SK-N-SH (cell line): ENCODE results near the gene EXOC4. TPM values are rescaled to one million over a fixed set of nuclear protein-coding genes. Genes with fewer than 3 reads are reported as not detected.

Experiments
- CTCF ChIA-PET: fragments of 300-600, 350-600 bp; formaldehyde crosslinking; extraction: SDS; loops from one replicate; lab custom pipeline; 2021; lab: Yijun Ruan, JAX
- POLR2A ChIA-PET: fragments of 350-600 bp; sonication (Branson Sonifier 250); formaldehyde crosslinking; extraction: SDS; loops from one replicate; lab custom pipeline; 2020; ENCODE audit warnings: antibody characterized with exemption, inconsistent platforms; lab: Yijun Ruan, JAX
- DNase-seq: peaks from one replicate; pipeline ENCODE4 v3.0.0; 2012
- H2AFZ ChIP-seq: fragments of 200-600 bp; sonication (generic); 2 replicates; pipeline ENCODE4 v1.8.1; 2016; ENCODE audit warnings: antibody characterized with exemption, mild to moderate bottlenecking, low read depth
- H3F3A ChIP-seq: fragments of 200-600 bp; sonication (generic); replicated peaks from 2 replicates; pipeline ENCODE3; 2016; ENCODE audit warnings: antibody characterized with exemption, mild to moderate bottlenecking; ENCODE audit not compliant: insufficient read depth
- H3K27ac ChIP-seq, 2 experiments: fragments of 200-500 bp in 1 of 2; fragments of 200-600 bp in 1 of 2; sonication (Bioruptor generic) in 1 of 2; sonication (generic), shearing (Covaris generic) in 1 of 2; 2 replicates each; pipeline versions ENCODE4 v1.5.1 to v1.6.1; 2014 to 2016; ENCODE audit warnings: low read depth in 2 of 2, inconsistent platforms in 1 of 2, low read length in 1 of 2, mild to moderate bottlenecking in 1 of 2, mixed read lengths in 1 of 2
- H3K27me3 ChIP-seq: fragments of 200-600 bp; sonication (generic), shearing (Covaris generic); 2 replicates; pipeline ENCODE4 v1.6.1; 2016; ENCODE audit warnings: mixed run types; ENCODE audit not compliant: insufficient read depth
- H3K36me3 ChIP-seq, 2 experiments: fragments of 200-500 bp in 1 of 2; fragments of 200-600 bp in 1 of 2; sonication (Bioruptor generic) in 1 of 2; sonication (generic) in 1 of 2; replicated peaks in 1 of 2; 2 replicates each; pipeline versions ENCODE3 to v1.5.1; 2014 to 2016; ENCODE audit warnings: low read length in 1 of 2, mild to moderate bottlenecking in 1 of 2; ENCODE audit not compliant: insufficient read depth in 2 of 2, control insufficient read depth in 1 of 2
- H3K4me1 ChIP-seq, 2 experiments: fragments of 200-500 bp in 1 of 2; fragments of 200-600 bp in 1 of 2; sonication (Bioruptor generic) in 1 of 2; sonication (generic), shearing (Covaris generic) in 1 of 2; 2 replicates each; pipeline versions ENCODE4 v1.5.1 to v1.6.1; 2014 to 2016; ENCODE audit warnings: low read depth in 1 of 2, low read length in 1 of 2, mixed run types in 1 of 2; ENCODE audit not compliant: insufficient read depth in 2 of 2, control insufficient read depth in 1 of 2
- H3K4me2 ChIP-seq: fragments of 200-600 bp; sonication (generic), shearing (Covaris generic); 2 replicates; pipeline ENCODE4 v1.6.1; 2017; ENCODE audit warnings: mixed run types
- H3K4me3 ChIP-seq, 2 experiments: fragments of 200-500 bp in 1 of 2; fragments of 200-600 bp in 1 of 2; sonication (Bioruptor generic) in 1 of 2; sonication (generic), shearing (Covaris generic) in 1 of 2; 2 replicates each; pipeline versions ENCODE4 v1.5.1 to v1.8.1; 2014 to 2016; ENCODE audit warnings: low read depth in 2 of 2, inconsistent platforms in 1 of 2, low read length in 1 of 2, mild to moderate bottlenecking in 1 of 2, mixed read lengths in 1 of 2, moderate library complexity in 1 of 2
- H3K79me2 ChIP-seq: fragments of 200-600 bp; sonication (generic); 2 replicates; pipeline ENCODE4 v1.8.1; 2017; ENCODE audit warnings: mild to moderate bottlenecking; ENCODE audit not compliant: insufficient read depth
- H3K9ac ChIP-seq: fragments of 200-600 bp; sonication (generic); 2 replicates; pipeline ENCODE4 v1.6.1; 2017; ENCODE audit warnings: mixed run types
- H3K9me2 ChIP-seq: fragments of 200-600 bp; sonication (generic); 2 replicates; pipeline ENCODE4 v1.6.1; 2017; ENCODE audit warnings: mixed run types
- H3K9me3 ChIP-seq: fragments of 200-600 bp; sonication (generic); 2 replicates; pipeline ENCODE4 v1.6.1; 2017; ENCODE audit warnings: mixed run types, mild to moderate bottlenecking, moderate library complexity
- H4K20me1 ChIP-seq: fragments of 200-600 bp; sonication (generic); 2 replicates; pipeline ENCODE4 v1.6.1; 2017; ENCODE audit warnings: mild to moderate bottlenecking, mixed run types; ENCODE audit not compliant: insufficient read depth
- CHD2 ChIP-seq: fragments of 150-350 bp; IDR thresholded peaks from 2 replicates; pipeline ENCODE4 v1.6.1; 2018; ENCODE audit warnings: low read length; ENCODE audit not compliant: partially characterized antibody
- ELF1 ChIP-seq: IDR thresholded peaks from 2 replicates; pipeline ENCODE4 v1.4.0; 2012
- EZH2phosphoT487 ChIP-seq: fragments of 200-600 bp; sonication (generic); IDR thresholded peaks from 2 replicates; pipeline ENCODE4 v1.6.1; 2017; ENCODE audit warnings: low read depth, mixed run types, mild to moderate bottlenecking, antibody characterized with exemption, moderate library complexity, borderline replicate concordance
- FOSL2 ChIP-seq: IDR thresholded peaks from 2 replicates; pipeline ENCODE4 v1.4.0; 2012; ENCODE audit warnings: low read depth, mild to moderate bottlenecking, moderate library complexity, borderline replicate concordance
- FOXM1 ChIP-seq: IDR thresholded peaks from 2 replicates; pipeline ENCODE4 v1.4.0; 2012; ENCODE audit warnings: low read depth, mild to moderate bottlenecking
- GABPA ChIP-seq: IDR thresholded peaks from 2 replicates; pipeline ENCODE4 v1.4.0; 2012; ENCODE audit warnings: low read depth, mild to moderate bottlenecking
- IRF3 ChIP-seq: fragments of 150-350 bp; IDR thresholded peaks from 2 replicates; pipeline ENCODE4 v1.6.1; 2016; ENCODE audit warnings: mild to moderate bottlenecking, low read depth, low read length
- MEF2A ChIP-seq: IDR thresholded peaks from 2 replicates; pipeline ENCODE4 v1.4.0; 2012; ENCODE audit warnings: low read depth, borderline replicate concordance
- MXI1 ChIP-seq: IDR thresholded peaks from 2 replicates; pipeline ENCODE4 v1.6.1; 2012; ENCODE audit warnings: mild to moderate bottlenecking, low read depth, low read length, improper control_type of control experiment
- POLR2AphosphoS5 ChIP-seq: IDR thresholded peaks from 2 replicates; pipeline ENCODE4 v1.6.1; 2012; ENCODE audit warnings: low read depth, low read length
- RCOR1 ChIP-seq: fragments of 150-350 bp; IDR thresholded peaks from 2 replicates; pipeline ENCODE4 v1.6.1; 2017; ENCODE audit warnings: antibody characterized with exemption, low read length
- RXRA ChIP-seq: IDR thresholded peaks from 2 replicates; pipeline ENCODE4 v1.4.0; 2012; ENCODE audit warnings: low read depth, mild to moderate bottlenecking, borderline replicate concordance
- SIN3A ChIP-seq: IDR thresholded peaks from 2 replicates; pipeline ENCODE4 v1.6.1; 2012; ENCODE audit warnings: low read depth, mild to moderate bottlenecking, low read length, moderate library complexity, borderline replicate concordance
- SMC3 ChIP-seq: IDR thresholded peaks from 2 replicates; pipeline ENCODE4 v1.6.1; 2012; ENCODE audit warnings: low read depth, low read length, improper control_type of control experiment
- WGBS: methylation state at CpG from one replicate; pipeline ENCODE4 v1.1.6; 2017; ENCODE audit warnings: low lambda C conversion rate; 5-methylcytosine and 5-hydroxymethylcytosine counted together
- polyA plus RNA-seq, 3 experiments: library from polyadenylated mRNA; depleted of rRNA; stranded (reverse); fragments of >200 nt; gene quantifications; 2 replicates each; pipeline ENCODE4 v1.2.3, GENCODE V29; 2012
- TF ChIP-seq, protein P1 (sequence below): IDR thresholded peaks from 2 replicates; pipeline ENCODE4; 2012
- TF ChIP-seq, protein P2 (sequence below): fragments of 150-350 bp; IDR thresholded peaks from 2 replicates; pipeline ENCODE4 v1.6.1; 2017; ENCODE audit warnings: antibody characterized with exemption, low read length, low read depth, borderline replicate concordance
- TF ChIP-seq, protein P3 (sequence below): fragments of 200-600 bp; sonication (generic); IDR thresholded peaks from 2 replicates; pipeline ENCODE4 v1.6.1; 2017; ENCODE audit warnings: antibody characterized with exemption, mild to moderate bottlenecking, moderate library complexity
- TF ChIP-seq, protein P4 (sequence below): IDR thresholded peaks from 2 replicates; pipeline ENCODE4 v1.4.0; 2012; ENCODE audit warnings: low read depth, borderline replicate concordance
- TF ChIP-seq, protein P5 (sequence below): IDR thresholded peaks from 2 replicates; pipeline ENCODE4 v1.4.0; 2012; ENCODE audit warnings: low read depth

EXOC4 gene
- polyA plus RNA-seq, 1 of the 3 experiments (the other 2 are of a cell fraction): 37.3 TPM

- TF ChIP-seq GABPA (no peak), ELF1 (no peak), EZH2phosphoT487 (no peak)
- TF ChIP-seq, all 33 proteins: peak for 0
Measured at GRCh38 chr7:134051020-134051419, 798.1 kb downstream of the EXOC4 start (continued).

DNA sequence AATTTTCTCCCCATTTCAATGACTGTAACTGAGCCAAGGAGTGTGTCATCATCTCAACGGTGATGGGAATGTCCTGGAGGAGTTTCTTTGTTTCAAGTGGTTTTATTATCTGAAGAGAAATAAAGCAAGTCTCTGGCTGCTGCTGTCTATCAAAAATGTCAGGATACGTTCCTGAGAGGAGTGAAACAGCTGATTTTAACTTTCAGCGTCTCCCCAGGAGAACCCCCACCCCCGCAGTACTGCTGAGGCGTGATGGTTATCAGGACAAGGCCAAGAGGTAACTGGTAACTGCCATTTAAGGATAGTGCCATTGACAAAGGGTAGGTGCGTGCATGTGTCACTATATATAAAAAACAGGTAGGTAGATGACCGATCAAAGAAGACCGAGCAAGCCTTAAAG, 803.9 kb downstream of the EXOC4 start:
- no peaks in the 10 kb centered on the region for H3K9me2 ChIP-seq
- no peak overlapping the region for H3K27ac ChIP-seq
- H2AFZ ChIP-seq: no peak overlapping the region
- H3F3A ChIP-seq: no peaks in the 10 kb centered on the region
- H3K36me3 ChIP-seq: peaks cover 4 to 8% of the 10 kb centered on the region in 2 experiments
- H3K9me3 ChIP-seq: no peaks in the 10 kb centered on the region
- POLR2A ChIA-PET: no interaction called here
- no peaks in the 10 kb centered on the region for H4K20me1 ChIP-seq
- H3K4me3 ChIP-seq: no peak overlapping the region
- peaks cover 0 to 7% of the 10 kb centered on the region in 2 experiments; a peak in 2 of 4 replicates for H3K4me1 ChIP-seq
- no peak overlapping the region for H3K9ac ChIP-seq
- no peaks in the 10 kb centered on the region for H3K79me2 ChIP-seq
- 84% methylated on average over 8 of the region's 8 CpGs for WGBS
- no peak for DNase-seq
- CTCF ChIA-PET: interaction anchor here (0.7 to 2.1 kb wide), 3 partner anchors 16 to 259 kb away, joined by 3 to 9 read pairs (median 4); no protein-coding TSS in a partner anchor
- H3K4me2 ChIP-seq: no peak overlapping the region
- TF ChIP-seq MXI1 (no peak), FOXM1 (no peak), IRF3 (no peak), FOSL2 (no peak), CHD2 (no peak), RXRA (no peak), SMC3 (no peak), MEF2A (no peak), RCOR1 (no peak), POLR2AphosphoS5 (no peak), GABPA (no peak), SIN3A (no peak), EZH2phosphoT487 (no peak)
- TF ChIP-seq, protein P1, sequence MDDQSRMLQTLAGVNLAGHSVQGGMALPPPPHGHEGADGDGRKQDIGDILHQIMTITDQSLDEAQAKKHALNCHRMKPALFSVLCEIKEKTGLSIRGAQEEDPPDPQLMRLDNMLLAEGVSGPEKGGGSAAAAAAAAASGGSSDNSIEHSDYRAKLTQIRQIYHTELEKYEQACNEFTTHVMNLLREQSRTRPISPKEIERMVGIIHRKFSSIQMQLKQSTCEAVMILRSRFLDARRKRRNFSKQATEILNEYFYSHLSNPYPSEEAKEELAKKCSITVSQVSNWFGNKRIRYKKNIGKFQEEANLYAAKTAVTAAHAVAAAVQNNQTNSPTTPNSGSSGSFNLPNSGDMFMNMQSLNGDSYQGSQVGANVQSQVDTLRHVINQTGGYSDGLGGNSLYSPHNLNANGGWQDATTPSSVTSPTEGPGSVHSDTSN: no peak
- TF ChIP-seq, protein P2, sequence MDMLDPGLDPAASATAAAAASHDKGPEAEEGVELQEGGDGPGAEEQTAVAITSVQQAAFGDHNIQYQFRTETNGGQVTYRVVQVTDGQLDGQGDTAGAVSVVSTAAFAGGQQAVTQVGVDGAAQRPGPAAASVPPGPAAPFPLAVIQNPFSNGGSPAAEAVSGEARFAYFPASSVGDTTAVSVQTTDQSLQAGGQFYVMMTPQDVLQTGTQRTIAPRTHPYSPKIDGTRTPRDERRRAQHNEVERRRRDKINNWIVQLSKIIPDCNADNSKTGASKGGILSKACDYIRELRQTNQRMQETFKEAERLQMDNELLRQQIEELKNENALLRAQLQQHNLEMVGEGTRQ: no peak
- TF ChIP-seq, protein P3, sequence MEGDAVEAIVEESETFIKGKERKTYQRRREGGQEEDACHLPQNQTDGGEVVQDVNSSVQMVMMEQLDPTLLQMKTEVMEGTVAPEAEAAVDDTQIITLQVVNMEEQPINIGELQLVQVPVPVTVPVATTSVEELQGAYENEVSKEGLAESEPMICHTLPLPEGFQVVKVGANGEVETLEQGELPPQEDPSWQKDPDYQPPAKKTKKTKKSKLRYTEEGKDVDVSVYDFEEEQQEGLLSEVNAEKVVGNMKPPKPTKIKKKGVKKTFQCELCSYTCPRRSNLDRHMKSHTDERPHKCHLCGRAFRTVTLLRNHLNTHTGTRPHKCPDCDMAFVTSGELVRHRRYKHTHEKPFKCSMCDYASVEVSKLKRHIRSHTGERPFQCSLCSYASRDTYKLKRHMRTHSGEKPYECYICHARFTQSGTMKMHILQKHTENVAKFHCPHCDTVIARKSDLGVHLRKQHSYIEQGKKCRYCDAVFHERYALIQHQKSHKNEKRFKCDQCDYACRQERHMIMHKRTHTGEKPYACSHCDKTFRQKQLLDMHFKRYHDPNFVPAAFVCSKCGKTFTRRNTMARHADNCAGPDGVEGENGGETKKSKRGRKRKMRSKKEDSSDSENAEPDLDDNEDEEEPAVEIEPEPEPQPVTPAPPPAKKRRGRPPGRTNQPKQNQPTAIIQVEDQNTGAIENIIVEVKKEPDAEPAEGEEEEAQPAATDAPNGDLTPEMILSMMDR: no peak
- TF ChIP-seq, protein P4, sequence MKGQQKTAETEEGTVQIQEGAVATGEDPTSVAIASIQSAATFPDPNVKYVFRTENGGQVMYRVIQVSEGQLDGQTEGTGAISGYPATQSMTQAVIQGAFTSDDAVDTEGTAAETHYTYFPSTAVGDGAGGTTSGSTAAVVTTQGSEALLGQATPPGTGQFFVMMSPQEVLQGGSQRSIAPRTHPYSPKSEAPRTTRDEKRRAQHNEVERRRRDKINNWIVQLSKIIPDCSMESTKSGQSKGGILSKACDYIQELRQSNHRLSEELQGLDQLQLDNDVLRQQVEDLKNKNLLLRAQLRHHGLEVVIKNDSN: no peak
- TF ChIP-seq, protein P5, sequence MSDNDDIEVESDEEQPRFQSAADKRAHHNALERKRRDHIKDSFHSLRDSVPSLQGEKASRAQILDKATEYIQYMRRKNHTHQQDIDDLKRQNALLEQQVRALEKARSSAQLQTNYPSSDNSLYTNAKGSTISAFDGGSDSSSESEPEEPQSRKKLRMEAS: no peak
- TF ChIP-seq, all 33 proteins: peak for 0
- no peaks in the 10 kb centered on the region for H3K27me3 ChIP-seq
